PC-9 (cell line): ENCODE results near the gene ADAMTSL2.

Source experiments
- EZH2 ChIP-seq: fragments of 200-600 bp; sonication (generic); IDR thresholded peaks from 2 replicates; pipeline ENCODE4 v1.8.0; 2017; ENCODE audit warnings: antibody characterized with exemption, low read depth
- TF ChIP-seq, protein P1 (sequence below): fragments of 200-600 bp; sonication (generic); conservative IDR thresholded peaks from 2 replicates; pipeline ENCODE4 v1.6.1; 2017; ENCODE audit warnings: mixed run types, antibody characterized with exemption, mild to moderate bottlenecking, moderate library complexity

DNA sequence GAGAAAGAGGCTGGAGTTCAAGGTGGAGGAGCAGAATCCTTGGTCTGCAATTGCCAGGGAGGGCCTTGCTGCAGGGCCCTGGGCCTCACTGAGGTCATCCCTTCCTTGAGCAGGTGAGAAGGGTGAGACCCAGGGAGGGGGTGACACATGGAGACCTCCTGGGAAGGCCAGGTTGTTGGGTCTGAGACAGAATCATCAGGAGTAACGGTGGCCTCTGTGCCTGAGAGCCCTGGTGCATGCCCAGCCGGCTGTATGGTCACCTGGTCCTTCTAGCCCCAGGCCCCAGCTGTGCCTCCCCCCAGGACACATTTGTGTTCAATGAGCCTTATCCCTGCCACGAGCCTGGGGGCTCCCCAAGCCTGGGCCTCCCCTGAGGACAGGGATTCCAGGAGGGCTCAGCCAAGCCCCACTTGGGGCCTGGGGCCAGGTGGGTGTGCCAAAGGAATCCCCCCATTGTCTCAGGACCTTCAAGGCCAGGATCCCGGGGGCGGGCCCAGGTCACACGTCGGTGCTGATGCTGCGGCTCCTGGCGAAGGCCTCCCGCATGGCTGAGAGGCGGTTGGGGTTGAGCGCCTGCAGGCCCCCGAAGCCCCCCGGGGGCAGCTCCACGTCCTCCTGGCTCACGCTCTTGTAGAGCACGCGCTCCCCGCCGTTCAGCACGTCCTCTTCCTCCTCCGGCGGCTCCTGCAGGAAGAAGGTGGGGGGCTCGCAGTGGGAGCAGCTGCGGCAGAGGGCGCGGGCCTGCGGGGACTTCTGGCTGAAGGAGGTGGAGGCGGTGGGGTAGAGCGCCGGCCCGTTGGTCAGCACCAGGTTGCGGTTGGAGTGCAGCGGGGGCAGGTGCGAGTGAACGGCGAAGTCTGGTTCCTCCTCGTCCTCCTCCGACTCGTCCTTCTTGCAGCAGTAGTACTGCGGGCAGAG lies 44.3 kb downstream of the ADAMTSL2 start:
- TF ChIP-seq EZH2, result no peak
- TF ChIP-seq, protein P1, sequence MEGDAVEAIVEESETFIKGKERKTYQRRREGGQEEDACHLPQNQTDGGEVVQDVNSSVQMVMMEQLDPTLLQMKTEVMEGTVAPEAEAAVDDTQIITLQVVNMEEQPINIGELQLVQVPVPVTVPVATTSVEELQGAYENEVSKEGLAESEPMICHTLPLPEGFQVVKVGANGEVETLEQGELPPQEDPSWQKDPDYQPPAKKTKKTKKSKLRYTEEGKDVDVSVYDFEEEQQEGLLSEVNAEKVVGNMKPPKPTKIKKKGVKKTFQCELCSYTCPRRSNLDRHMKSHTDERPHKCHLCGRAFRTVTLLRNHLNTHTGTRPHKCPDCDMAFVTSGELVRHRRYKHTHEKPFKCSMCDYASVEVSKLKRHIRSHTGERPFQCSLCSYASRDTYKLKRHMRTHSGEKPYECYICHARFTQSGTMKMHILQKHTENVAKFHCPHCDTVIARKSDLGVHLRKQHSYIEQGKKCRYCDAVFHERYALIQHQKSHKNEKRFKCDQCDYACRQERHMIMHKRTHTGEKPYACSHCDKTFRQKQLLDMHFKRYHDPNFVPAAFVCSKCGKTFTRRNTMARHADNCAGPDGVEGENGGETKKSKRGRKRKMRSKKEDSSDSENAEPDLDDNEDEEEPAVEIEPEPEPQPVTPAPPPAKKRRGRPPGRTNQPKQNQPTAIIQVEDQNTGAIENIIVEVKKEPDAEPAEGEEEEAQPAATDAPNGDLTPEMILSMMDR, result no peak
